Glutamatergic neuron (in vitro differentiated cells): Measurements from ENCODE around the gene MAN2A2. TPM values are rescaled to one million over a fixed set of nuclear protein-coding genes. Genes with fewer than 3 reads are reported as not detected.

Experiments
- DNase-seq: peaks from one replicate; pipeline ENCODE4 v3.0.0; 2022
- H3K27ac Mint-ChIP-seq: one replicate; pipeline ENCODE4 v1.8.0; 2020; ENCODE audit warnings: mild to moderate bottlenecking, mixed read lengths, inconsistent platforms; ENCODE audit not compliant: unreplicated experiment
- H3K27me3 Mint-ChIP-seq: one replicate; pipeline ENCODE4 v1.8.0; 2020; ENCODE audit warnings: mild to moderate bottlenecking, moderate library complexity, mixed read lengths, inconsistent platforms; ENCODE audit not compliant: unreplicated experiment
- H3K36me3 Mint-ChIP-seq: one replicate; pipeline ENCODE4 v1.8.0; 2020; ENCODE audit warnings: mild to moderate bottlenecking, mixed read lengths, inconsistent platforms; ENCODE audit not compliant: unreplicated experiment
- H3K4me1 Mint-ChIP-seq: one replicate; pipeline ENCODE4 v1.8.0; 2020; ENCODE audit warnings: mild to moderate bottlenecking, low read depth, mixed read lengths, inconsistent platforms; ENCODE audit not compliant: unreplicated experiment
- H3K4me3 Mint-ChIP-seq: one replicate; pipeline ENCODE4 v1.8.0; 2020; ENCODE audit warnings: mild to moderate bottlenecking, mixed read lengths, inconsistent platforms; ENCODE audit not compliant: unreplicated experiment
- H3K9me3 Mint-ChIP-seq: one replicate; pipeline ENCODE4 v1.8.0; 2020; ENCODE audit warnings: mild to moderate bottlenecking, moderate library complexity, mixed read lengths, inconsistent platforms; ENCODE audit not compliant: unreplicated experiment
- total RNA-seq: library from RNA; stranded (reverse); fragmentation: NEBNext Ultra II Directional; extraction: Animal tissue kit (Norgen Biotek cat#: 25700); gene quantifications from one replicate; pipeline ENCODE4 v1.2.1, GENCODE V29; 2021; ENCODE audit not compliant: unreplicated experiment
- TF ChIP-seq, protein P1 (sequence below): fragments of 200-600 bp; sonication (generic); IDR thresholded peaks from one replicate; pipeline ENCODE4 v1.5.0; 2021; ENCODE audit not compliant: partially characterized antibody, unreplicated experiment

MAN2A2 gene
- total RNA-seq, 1 donor from 2014 or later, result 81.8 TPM

DNA sequence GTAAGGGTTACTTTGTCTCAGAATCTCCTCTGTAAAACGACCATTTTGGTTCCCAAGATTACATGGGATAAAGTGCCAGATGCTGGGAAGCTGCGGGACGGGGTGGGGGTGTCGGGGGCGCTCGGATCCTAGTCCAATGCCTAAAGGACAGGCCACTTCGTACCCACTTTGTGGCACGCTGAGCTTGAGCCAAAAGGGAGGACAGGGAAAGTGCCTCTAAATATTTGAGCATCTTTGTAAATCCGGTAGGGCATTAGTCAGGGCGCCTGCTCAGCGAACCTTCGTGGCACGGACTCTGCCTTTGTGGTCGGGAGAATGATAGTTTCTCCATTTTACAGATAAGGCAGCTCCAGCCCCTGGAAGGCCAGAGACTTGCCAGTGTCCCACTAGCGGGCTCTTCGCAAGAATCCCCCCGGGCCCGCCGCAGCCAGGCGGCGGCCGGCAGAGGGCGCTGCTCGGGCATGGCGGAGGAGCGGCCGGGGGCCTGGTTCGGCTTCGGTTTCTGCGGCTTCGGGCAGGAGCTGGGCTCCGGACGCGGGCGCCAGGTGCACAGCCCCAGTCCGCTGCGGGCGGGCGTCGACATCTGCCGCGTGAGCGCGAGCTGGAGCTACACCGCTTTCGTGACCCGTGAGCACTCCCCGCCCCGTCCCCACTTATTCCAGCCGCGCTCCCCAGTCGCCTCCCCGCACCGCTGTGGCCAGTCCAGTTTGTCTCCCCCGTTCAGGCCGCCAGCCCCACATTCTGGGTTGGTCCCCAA, 53.4 kb downstream of the MAN2A2 start:
- peaks cover 8% of the 10 kb centered on the region for H3K9me3 Mint-ChIP-seq
- TF ChIP-seq, protein P1, sequence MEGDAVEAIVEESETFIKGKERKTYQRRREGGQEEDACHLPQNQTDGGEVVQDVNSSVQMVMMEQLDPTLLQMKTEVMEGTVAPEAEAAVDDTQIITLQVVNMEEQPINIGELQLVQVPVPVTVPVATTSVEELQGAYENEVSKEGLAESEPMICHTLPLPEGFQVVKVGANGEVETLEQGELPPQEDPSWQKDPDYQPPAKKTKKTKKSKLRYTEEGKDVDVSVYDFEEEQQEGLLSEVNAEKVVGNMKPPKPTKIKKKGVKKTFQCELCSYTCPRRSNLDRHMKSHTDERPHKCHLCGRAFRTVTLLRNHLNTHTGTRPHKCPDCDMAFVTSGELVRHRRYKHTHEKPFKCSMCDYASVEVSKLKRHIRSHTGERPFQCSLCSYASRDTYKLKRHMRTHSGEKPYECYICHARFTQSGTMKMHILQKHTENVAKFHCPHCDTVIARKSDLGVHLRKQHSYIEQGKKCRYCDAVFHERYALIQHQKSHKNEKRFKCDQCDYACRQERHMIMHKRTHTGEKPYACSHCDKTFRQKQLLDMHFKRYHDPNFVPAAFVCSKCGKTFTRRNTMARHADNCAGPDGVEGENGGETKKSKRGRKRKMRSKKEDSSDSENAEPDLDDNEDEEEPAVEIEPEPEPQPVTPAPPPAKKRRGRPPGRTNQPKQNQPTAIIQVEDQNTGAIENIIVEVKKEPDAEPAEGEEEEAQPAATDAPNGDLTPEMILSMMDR, result peak; percentile 98
- peaks cover 14% of the 10 kb centered on the region for H3K27me3 Mint-ChIP-seq
- peak overlapping the region; percentile 71 for H3K4me3 Mint-ChIP-seq
- DNase-seq, result peak; percentile 93
- H3K27ac Mint-ChIP-seq, result no peak overlapping the region
- H3K4me1 Mint-ChIP-seq, result peaks cover 3% of the 10 kb centered on the region
- no peaks in the 10 kb centered on the region for H3K36me3 Mint-ChIP-seq

DNA sequence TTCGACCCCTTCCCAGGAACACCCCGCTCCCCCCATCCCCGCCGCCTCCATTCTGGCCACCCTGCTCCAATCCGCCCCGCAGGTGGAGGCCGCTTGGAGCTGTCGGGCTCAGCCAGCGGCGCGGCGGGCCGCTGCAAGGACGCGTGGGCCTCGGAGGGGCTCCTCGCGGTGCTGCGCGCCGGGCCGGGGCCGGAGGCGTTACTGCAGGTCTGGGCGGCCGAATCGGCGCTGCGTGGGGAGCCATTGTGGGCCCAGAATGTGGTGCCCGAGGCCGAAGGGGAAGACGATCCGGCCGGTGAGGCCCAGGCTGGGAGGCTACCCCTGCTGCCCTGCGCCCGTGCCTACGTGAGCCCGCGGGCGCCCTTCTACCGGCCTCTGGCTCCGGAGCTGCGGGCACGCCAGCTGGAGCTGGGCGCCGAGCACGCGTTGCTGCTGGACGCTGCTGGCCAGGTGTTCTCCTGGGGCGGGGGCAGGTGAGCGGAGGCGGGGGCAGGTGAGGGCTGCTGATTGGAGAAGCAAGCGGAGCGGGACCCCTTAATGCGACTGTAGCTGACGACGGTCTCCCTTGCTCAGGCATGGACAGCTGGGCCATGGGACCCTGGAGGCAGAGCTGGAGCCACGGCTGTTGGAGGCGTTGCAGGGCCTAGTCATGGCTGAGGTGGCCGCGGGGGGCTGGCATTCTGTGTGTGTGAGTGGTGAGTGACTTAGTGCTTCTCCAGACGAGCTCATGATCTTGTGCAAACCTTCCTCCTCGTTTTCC, 54.1 kb downstream of the MAN2A2 start:
- Mint-ChIP-seq H3K27ac (no peak overlapping the region), H3K27me3 (peaks cover 9% of the 10 kb centered on the region)

DNA sequence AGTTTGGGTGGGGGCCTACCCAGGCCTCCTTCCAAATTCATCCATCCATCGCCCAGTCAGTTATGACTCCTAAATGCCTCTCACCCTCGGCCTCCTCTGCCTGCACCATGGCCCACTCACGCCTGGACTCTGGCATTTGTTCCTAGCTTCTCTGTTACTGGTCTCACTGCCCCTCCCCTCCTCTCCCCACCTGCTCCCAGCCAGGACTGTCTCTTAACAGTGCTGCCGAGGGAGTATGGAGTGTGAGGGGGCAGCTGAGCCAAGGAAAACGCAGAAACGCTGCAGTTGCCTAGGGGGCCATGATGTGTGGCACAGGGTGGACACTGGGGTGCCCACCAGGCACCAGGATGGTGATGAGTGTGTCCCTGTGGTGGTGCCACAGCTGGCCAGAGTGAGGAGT, 54.7 kb downstream of the MAN2A2 start:
- Mint-ChIP-seq H3K4me1 (peaks cover 3% of the 10 kb centered on the region), H3K9me3 (peaks cover 6% of the 10 kb centered on the region), H3K36me3 (no peaks in the 10 kb centered on the region), H3K27me3 (peaks cover 9% of the 10 kb centered on the region), H3K4me3 (peak overlapping the region; percentile 88), H3K27ac (no peak overlapping the region)
- no peak for DNase-seq
- TF ChIP-seq, protein P1, result no peak

More for the DNA sequence above, 54.1 kb downstream of the MAN2A2 start:
- H3K4me3 Mint-ChIP-seq, result peak overlapping the region; percentile 88
- H3K36me3 Mint-ChIP-seq, result no peaks in the 10 kb centered on the region
- peak; percentile 54 for DNase-seq
- H3K4me1 Mint-ChIP-seq, result peaks cover 3% of the 10 kb centered on the region
- H3K9me3 Mint-ChIP-seq, result peaks cover 8% of the 10 kb centered on the region
- TF ChIP-seq, protein P1, result no peak

DNA sequence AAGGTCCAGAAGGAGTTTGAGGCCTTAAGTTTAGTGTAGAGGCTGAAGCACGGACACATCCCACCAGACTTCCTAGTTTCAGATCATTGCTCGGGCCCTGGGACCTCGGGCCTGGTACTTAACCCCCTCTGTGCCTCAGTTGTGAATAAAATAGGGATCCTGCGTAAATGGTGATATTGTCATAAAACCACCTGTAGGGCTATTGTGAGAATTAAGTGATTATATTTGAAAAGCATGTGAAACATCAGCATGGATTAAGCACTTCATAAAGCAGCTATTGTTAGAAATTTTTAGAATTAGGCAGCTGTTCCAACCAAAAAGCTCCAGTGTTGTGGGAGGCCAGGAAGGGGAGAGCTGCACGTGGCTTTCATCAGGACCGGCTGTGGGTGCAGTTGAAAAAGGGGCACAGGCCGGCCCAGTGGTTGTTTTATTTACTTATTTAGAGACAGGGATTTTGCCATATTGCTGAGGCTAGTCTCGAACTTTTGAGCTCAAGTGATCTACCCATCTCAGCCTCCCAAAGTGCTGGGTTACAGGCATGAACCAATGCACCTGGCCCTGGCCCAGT, 56.0 kb downstream of the MAN2A2 start:
- TF ChIP-seq, protein P1, result no peak
- H3K36me3 Mint-ChIP-seq, result no peaks in the 10 kb centered on the region
- peaks cover 7% of the 10 kb centered on the region for H3K27me3 Mint-ChIP-seq
- no peak for DNase-seq
- peaks cover 3% of the 10 kb centered on the region for H3K4me1 Mint-ChIP-seq
- H3K9me3 Mint-ChIP-seq, result peaks cover 3% of the 10 kb centered on the region
- H3K4me3 Mint-ChIP-seq, result no peak overlapping the region
- H3K27ac Mint-ChIP-seq, result no peak overlapping the region

DNA sequence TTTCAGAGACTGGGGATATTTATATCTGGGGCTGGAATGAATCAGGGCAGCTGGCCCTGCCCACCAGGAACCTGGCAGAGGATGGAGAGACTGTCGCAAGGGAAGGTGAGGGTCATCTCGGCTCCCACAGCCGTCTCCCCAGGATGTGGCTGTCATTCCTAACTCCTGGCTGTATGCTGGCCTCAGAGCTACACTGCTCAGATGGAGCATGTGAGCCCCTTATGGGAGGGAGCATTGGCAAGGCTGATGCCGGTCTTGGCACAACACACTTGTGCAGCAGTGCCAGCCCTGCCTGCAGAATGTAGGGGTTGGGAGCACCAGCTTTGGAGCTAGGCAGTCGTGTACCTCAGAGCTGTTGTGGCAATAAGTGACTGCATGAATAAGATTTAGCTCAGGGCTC, 56.8 kb downstream of the MAN2A2 start:
- DNase-seq, result no peak
- H3K27ac Mint-ChIP-seq, result no peak overlapping the region

More for the DNA sequence above, 56.8 kb downstream of the MAN2A2 start:
- no peak overlapping the region for H3K4me3 Mint-ChIP-seq
- peaks cover 7% of the 10 kb centered on the region for H3K27me3 Mint-ChIP-seq
- H3K36me3 Mint-ChIP-seq, result no peaks in the 10 kb centered on the region
- TF ChIP-seq, protein P1, result no peak
- peaks cover 3% of the 10 kb centered on the region for H3K4me1 Mint-ChIP-seq
- peaks cover 3% of the 10 kb centered on the region for H3K9me3 Mint-ChIP-seq
